ENCODE data around the gene MACF1. TPM values are rescaled to one million over a fixed set of nuclear protein-coding genes. Genes with fewer than 3 reads are reported as not detected.

MACF1 gene
- total RNA-seq, 1 experiment from 2014 or later: 265 TPM

GRCh38 chr1:39283858-39284257 is 79.4 kb downstream of the MACF1 start:
- ChIA-PET POLR2A (ENCODE audit: low non-redundant PET) (no interaction called here), CTCF (no interaction called here)
- no peak overlapping the region for H3K27ac ChIP-seq (ENCODE audit: low read depth, low read length, poor library complexity, severe bottlenecking)
- H3K36me3 ChIP-seq (ENCODE audit: insufficient read depth, low read length, poor library complexity, severe bottlenecking): peaks cover 29% of the 10 kb centered on the region
- H3K27me3 ChIP-seq (replicated peaks; ENCODE audit: insufficient read depth, low read depth, low read length, poor library complexity): no peaks in the 10 kb centered on the region
- H3K4me3 ChIP-seq (ENCODE audit: low read depth, low read length, poor library complexity, severe bottlenecking): no peak overlapping the region
- no TSS peak for BruUV-seq (replicated peaks)
- TF ChIP-seq EZH2 (IDR thresholded peaks at IDR 0.05; ENCODE audit: borderline replicate concordance, low read depth, low read length, poor library complexity, severe bottlenecking) (no peak), CTCF (conservative IDR thresholded peaks at IDR 0.05; ENCODE audit: low read depth, low read length) (no peak)
- DNase-seq (ENCODE audit: low spot score): no peak
- H3K9me3 ChIP-seq (ENCODE audit: low read depth, low read length, poor library complexity, severe bottlenecking): no peaks in the 10 kb centered on the region
- intact Hi-C loops (cut with micrococcal nuclease; ENCODE audit: unreplicated experiment): no loop called here
- no peaks in the 10 kb centered on the region for H3K4me1 ChIP-seq (ENCODE audit: insufficient read depth, low read length, poor library complexity, severe bottlenecking)

- Histone ChIP-seq H3K9me3 (ENCODE audit: low read depth, low read length, poor library complexity, severe bottlenecking) (no peaks in the 10 kb centered on the region), H3K27me3 (replicated peaks; ENCODE audit: insufficient read depth, low read depth, low read length, poor library complexity) (no peaks in the 10 kb centered on the region), H3K36me3 (ENCODE audit: insufficient read depth, low read length, poor library complexity, severe bottlenecking) (peaks cover 29% of the 10 kb centered on the region), H3K4me1 (ENCODE audit: insufficient read depth, low read length, poor library complexity, severe bottlenecking) (peaks cover 16% of the 10 kb centered on the region), H3K4me3 (ENCODE audit: low read depth, low read length, poor library complexity, severe bottlenecking) (no peak overlapping the region), H3K27ac (ENCODE audit: low read depth, low read length, poor library complexity, severe bottlenecking) (no peak overlapping the region)
- POLR2A ChIA-PET (ENCODE audit: low non-redundant PET): no interaction called here
- CTCF ChIA-PET: no interaction called here
- BruUV-seq (replicated peaks): no TSS peak
- DNase-seq (ENCODE audit: low spot score): no peak
- intact Hi-C loops (cut with micrococcal nuclease; ENCODE audit: unreplicated experiment): no loop called here
- no peak for TF ChIP-seq CTCF (conservative IDR thresholded peaks at IDR 0.05; ENCODE audit: low read depth, low read length)
- no peak for TF ChIP-seq EZH2 (IDR thresholded peaks at IDR 0.05; ENCODE audit: borderline replicate concordance, low read depth, low read length, poor library complexity, severe bottlenecking)
Measured at GRCh38 chr1:39287541-39287940, 83.0 kb downstream of the MACF1 start.

- TF ChIP-seq CTCF (conservative IDR thresholded peaks at IDR 0.05; ENCODE audit: low read depth, low read length) (no peak), EZH2 (IDR thresholded peaks at IDR 0.05; ENCODE audit: borderline replicate concordance, low read depth, low read length, poor library complexity, severe bottlenecking) (no peak)
- intact Hi-C loops (cut with micrococcal nuclease; ENCODE audit: unreplicated experiment): no loop called here
- ChIA-PET POLR2A (ENCODE audit: low non-redundant PET) (no interaction called here), CTCF (interaction anchor here (0.7 kb wide), 1 partner anchor 29 kb away, joined by 3 read pairs; no protein-coding TSS in a partner anchor)
- Histone ChIP-seq H3K36me3 (ENCODE audit: insufficient read depth, low read length, poor library complexity, severe bottlenecking) (peaks cover 22% of the 10 kb centered on the region), H3K27ac (ENCODE audit: low read depth, low read length, poor library complexity, severe bottlenecking) (no peak overlapping the region), H3K4me1 (ENCODE audit: insufficient read depth, low read length, poor library complexity, severe bottlenecking) (peaks cover 28% of the 10 kb centered on the region), H3K9me3 (ENCODE audit: low read depth, low read length, poor library complexity, severe bottlenecking) (no peaks in the 10 kb centered on the region), H3K4me3 (ENCODE audit: low read depth, low read length, poor library complexity, severe bottlenecking) (no peak overlapping the region), H3K27me3 (replicated peaks; ENCODE audit: insufficient read depth, low read depth, low read length, poor library complexity) (no peaks in the 10 kb centered on the region)
- DNase-seq (ENCODE audit: low spot score): no peak
- no TSS peak for BruUV-seq (replicated peaks)
Measured at GRCh38 chr1:39288735-39289465, 84.4 kb downstream of the MACF1 start.

All from A673 (cell line).